Dedifferentiated amniotic fluid mesenchymal stem cell (primary cell): ENCODE results near the gene STBD1.
"Not testable (repeated sequence)": the region's sequence is repeated elsewhere in the genome, so short reads cannot be mapped to it uniquely, and the experiment has no call there.

Source experiments
- DNase-seq: peaks from one replicate; pipeline ENCODE4 v3.0.0-alpha.2; 2016; ENCODE audit errors: extremely low spot score

The STBD1 gene

DNA sequence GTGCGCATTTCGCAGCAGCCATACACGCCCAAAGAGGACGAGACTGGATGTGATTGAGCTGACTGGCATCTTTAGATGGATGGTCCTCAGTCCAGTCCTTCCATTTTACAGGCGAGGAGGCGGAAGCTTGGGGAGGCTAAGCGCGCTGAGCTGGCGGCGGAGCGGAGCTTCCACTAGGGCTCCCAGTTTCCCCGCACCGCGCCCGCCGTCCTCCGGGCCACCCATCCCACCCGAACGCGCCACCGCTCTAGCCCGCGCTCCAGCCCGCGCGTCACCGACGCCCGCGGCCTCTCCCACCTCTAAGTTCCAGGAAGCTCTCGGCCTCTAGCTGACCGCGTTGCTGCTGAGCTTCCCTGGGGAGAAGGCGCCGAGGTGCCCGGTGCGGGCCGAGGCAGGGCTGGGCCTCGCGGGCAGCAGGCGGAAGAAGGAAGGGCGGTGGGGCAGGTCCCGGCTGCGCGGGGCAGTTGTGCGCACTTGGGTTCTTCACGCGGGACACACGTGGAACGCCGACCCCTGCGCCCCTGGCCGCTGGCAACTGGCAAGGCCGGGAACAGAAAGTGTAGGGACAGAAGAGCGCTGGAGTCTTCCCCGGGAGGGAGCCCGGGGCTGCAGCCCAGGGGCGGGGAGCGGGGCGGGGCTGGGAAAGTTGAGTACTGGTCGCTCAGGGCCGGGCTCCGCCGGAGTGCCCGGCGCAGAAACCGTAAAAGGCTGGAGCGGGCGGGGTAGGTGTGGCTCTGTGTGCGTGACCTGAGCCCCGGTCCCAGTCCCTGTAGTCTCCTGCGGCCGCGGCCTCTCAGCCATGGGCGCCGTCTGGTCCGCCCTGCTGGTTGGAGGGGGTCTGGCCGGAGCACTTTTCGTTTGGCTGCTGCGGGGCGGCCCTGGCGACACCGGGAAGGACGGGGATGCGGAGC lies at the start of gene STBD1:
Gene STBD1, plus strand, starts transcription at position 763 of the 911 bp plus-strand sequence. Its CDS starts 37 bp downstream, at position 800.
- DNase-seq: peak; percentile 39

DNA sequence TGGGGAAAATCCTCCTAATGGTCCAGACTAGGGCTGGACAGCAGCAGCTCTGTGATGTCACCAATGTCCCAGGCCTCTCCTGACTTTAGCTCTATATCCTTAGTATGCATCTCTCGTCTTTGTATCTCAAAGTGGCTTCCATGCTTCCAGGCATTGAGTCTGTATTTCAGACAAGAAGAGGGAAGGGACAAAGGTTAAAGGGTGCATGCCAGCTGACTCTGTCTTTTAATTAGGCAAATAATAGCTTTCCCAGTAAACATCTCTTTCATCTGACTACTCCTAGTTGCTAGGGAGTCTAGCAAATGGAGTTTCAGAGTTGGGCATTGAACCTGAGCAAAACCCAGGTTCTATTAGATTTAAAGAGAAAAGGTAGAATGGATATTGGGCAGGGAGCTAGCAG lies 49.6 kb upstream of the STBD1 start:
- no peak for DNase-seq

GRCh38 chr4:76257824-76258223 lies 48.7 kb upstream of the STBD1 start:
- no peak for DNase-seq

GRCh38 chr4:76260571-76260970 lies 46.0 kb upstream of the STBD1 start:
- DNase-seq: no peak

- no peak for DNase-seq
Measured at GRCh38 chr4:76265631-76266218, 40.8 kb upstream of the STBD1 start.

- DNase-seq: no peak
Measured at GRCh38 chr4:76266627-76267026, 39.9 kb upstream of the STBD1 start.

DNA sequence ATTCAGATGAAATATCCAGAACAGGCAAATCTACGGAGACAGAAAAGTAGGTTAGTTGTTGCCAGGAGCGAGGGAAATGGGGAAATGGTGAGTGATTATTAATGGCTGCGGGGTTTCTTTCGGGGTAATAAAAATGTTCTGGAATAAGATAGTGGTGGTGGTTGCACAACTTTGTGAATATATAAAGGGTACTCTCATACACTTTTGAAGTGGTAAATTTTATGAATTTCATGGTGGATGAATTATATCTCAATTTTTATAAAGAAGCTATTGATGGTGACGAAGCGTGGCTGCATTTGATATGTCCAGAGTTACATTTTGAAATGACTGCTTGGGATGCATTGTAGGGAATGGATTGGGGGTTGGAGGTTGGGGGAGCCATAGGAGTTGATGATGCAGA lies 38.7 kb upstream of the STBD1 start:
- no peak for DNase-seq

DNA sequence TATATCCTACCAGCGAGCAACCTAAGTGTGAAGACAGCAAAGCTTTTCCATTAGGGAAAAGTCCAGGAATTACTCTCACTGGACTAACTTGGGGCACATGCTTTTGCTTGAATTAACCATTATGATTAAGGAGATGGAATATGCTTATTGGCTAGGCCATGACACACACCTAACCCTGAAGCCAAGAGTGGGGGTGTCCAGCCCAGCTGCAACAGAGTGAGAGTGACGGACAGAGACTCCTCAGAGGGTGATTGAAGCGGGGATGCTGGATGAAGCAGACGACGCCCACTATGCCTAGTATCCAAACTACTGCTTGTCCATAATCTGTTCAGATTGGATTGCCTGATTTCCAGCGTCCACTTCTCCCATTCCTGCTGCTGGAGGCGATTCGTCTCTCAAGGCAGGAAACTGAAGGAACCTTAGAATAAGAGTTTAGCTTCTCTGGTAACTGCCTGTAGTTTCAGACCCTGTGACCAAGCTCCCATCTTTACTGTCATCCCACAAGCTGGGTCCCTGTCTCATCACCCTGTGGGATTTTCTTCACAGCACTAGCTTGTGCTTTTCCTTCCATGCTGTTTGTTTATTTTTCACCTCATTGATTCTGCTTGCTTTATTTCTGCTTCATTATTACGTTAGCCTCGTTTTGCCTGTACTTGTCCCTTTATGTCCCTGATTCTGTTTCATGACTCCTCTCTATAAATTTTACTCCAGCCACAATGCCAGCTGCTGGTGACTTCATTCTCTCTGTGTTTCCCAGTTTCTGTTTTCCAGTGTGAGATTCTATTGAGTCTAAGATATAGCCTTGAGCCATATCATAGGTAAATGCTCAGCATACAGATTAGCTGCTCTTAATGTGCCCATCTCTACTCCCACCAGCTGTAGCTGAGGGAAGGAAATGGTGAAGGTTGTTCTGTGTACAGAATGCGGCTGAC lies 36.0 kb upstream of the STBD1 start:
- no peak for DNase-seq

- no peak for DNase-seq
Measured at GRCh38 chr4:76271248-76271647, 35.3 kb upstream of the STBD1 start.

- no peak for DNase-seq
Measured at GRCh38 chr4:76272073-76272472, 34.5 kb upstream of the STBD1 start.

GRCh38 chr4:76272582-76272981 lies 34.0 kb upstream of the STBD1 start:
- no peak for DNase-seq

DNA sequence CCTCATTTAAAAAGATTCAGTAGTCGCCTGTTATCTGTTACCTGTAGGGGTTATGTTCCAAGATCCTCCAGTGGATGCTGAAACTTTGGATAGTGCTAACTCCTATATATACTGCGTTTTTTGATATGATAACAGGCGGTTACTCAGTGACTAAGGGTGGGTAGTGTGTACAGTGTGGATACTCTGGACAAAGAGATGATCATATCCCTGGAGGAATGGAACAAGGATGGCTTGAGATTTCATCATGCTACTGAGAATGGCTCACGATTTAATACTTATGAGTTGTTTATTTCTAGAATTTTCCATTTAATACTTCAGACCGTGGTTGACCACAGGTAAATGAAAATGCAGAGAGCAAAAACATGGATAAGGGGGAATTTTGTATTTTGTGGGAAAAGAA lies 33.5 kb upstream of the STBD1 start:
- no peak for DNase-seq

GRCh38 chr4:76275486-76276124 lies 30.9 kb upstream of the STBD1 start:
- DNase-seq: no peak

- no peak for DNase-seq
Measured at GRCh38 chr4:76276813-76277212, 29.7 kb upstream of the STBD1 start.

GRCh38 chr4:76277667-76278066 lies 28.9 kb upstream of the STBD1 start:
- no peak for DNase-seq

GRCh38 chr4:76278583-76278982 lies 27.9 kb upstream of the STBD1 start:
- no peak for DNase-seq

GRCh38 chr4:76279462-76279861 lies 27.1 kb upstream of the STBD1 start:
- DNase-seq: no peak

GRCh38 chr4:76280488-76281441 lies 25.8 kb upstream of the STBD1 start:
- no peak for DNase-seq

- DNase-seq: not testable (repeated sequence)
Measured at GRCh38 chr4:76281594-76281993, 24.9 kb upstream of the STBD1 start.

DNA sequence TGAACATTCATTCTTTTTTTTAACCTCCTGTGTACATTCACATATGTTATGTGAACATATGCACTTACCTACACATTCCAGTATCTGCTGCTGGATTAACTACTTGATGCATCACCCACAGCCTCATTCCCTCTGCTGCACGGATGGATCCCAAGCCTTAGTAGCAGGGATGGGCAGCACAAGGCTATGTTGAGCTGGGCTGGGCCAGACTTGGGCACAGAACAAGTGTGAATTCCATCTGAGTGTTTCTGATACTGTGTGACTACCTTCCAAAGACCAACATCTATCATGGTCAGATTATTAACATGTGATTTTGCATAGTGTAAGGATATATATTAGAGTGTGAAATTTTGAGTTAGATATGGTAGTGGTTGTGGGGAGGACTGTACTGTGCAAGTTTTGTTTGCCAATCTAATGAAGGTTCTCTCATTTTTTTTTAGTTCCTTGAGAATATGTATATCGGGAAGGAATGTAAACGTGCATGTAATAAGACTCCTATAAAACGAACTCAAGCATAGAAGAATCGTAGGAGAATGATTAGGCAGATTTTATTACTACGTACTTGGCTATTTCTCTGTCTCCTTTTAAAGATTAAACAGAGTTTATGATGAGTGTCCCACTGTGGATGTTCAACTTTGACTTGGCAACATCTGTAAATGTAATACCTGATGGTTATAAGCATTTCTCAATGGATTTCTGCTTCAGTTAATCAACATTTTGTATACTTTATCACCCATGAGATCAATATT lies 23.4 kb upstream of the STBD1 start:
- DNase-seq: no peak
